LoVo (cell line): Measurements from ENCODE around the gene PPP1R14C.

Source experiments
- DNase-seq: peaks from one replicate; pipeline ENCODE4 v3.0.0-alpha.2; 2016; ENCODE audit warnings: low spot score

PPP1R14C gene

GRCh38 chr6:150271501-150272263 lies 128.8 kb downstream of the PPP1R14C start:
- no peak for DNase-seq

- no peak for DNase-seq
These were observed 129.6 kb downstream of the PPP1R14C start for GRCh38 chr6:150272264-150272975.

- DNase-seq, result no peak
These were observed 130.1 kb downstream of the PPP1R14C start for GRCh38 chr6:150272976-150273315.

- DNase-seq, result no peak
These were observed 130.8 kb downstream of the PPP1R14C start for GRCh38 chr6:150273457-150274309.

GRCh38 chr6:150275489-150275888 lies 132.6 kb downstream of the PPP1R14C start:
- DNase-seq, result no peak

- DNase-seq, result no peak
These were observed 133.5 kb downstream of the PPP1R14C start for GRCh38 chr6:150276168-150276936.

GRCh38 chr6:150276937-150277742 lies 134.3 kb downstream of the PPP1R14C start:
- DNase-seq, result no peak

GRCh38 chr6:150279533-150279932 lies 136.7 kb downstream of the PPP1R14C start:
- no peak for DNase-seq

- DNase-seq, result no peak
These were observed 137.9 kb downstream of the PPP1R14C start for GRCh38 chr6:150280703-150281102.

- DNase-seq, result no peak
These were observed 138.9 kb downstream of the PPP1R14C start for GRCh38 chr6:150281767-150282166.

- DNase-seq, result no peak
These were observed 140.0 kb downstream of the PPP1R14C start for GRCh38 chr6:150282806-150283205.

GRCh38 chr6:150286460-150286859 lies 143.6 kb downstream of the PPP1R14C start:
- DNase-seq, result no peak

- no peak for DNase-seq
These were observed 144.1 kb downstream of the PPP1R14C start for GRCh38 chr6:150286912-150287311.

- DNase-seq, result no peak
These were observed 145.6 kb downstream of the PPP1R14C start for GRCh38 chr6:150288456-150288855.

GRCh38 chr6:150289454-150290071 lies 146.7 kb downstream of the PPP1R14C start:
- no peak for DNase-seq

- DNase-seq, result no peak
These were observed 147.6 kb downstream of the PPP1R14C start for GRCh38 chr6:150290429-150290828.

GRCh38 chr6:150291968-150292710 lies 149.3 kb downstream of the PPP1R14C start:
- no peak for DNase-seq

- no peak for DNase-seq
These were observed 150.2 kb downstream of the PPP1R14C start for GRCh38 chr6:150293019-150293418.

- peak; percentile 7 for DNase-seq
These were observed 150.8 kb downstream of the PPP1R14C start for GRCh38 chr6:150293423-150294173.
